CD14-positive monocyte (primary cell): ENCODE data around the gene PHLDB2. TPM values are rescaled to one million over a fixed set of nuclear protein-coding genes. Genes with fewer than 3 reads are reported as not detected.

Experiments used
- DNase-seq, 3 donors: peaks; one replicate each; pipeline ENCODE4 v3.0.0-alpha.2; 2011 to 2022
- H2AFZ ChIP-seq: 2 replicates; pipeline ENCODE4 v1.6.0; 2012; ENCODE audit warnings: mild to moderate bottlenecking, low read depth, low read length, inconsistent platforms; ENCODE audit not compliant: insufficient read depth, poor library complexity, severe bottlenecking
- H3K27ac ChIP-seq, 2 donors: 1 replicate in 1 of 2; 2 replicates in 1 of 2; pipeline ENCODE4 v1.5.1; 2012 to 2013; ENCODE audit warnings: low read length in 2 of 2, control low read depth in 1 of 2, inconsistent platforms in 1 of 2, low read depth in 1 of 2, mild to moderate bottlenecking in 1 of 2
- H3K27me3 ChIP-seq, 2 donors: one replicate each; pipeline versions ENCODE4 v1.6.0 to v1.6.1; 2011 to 2013; ENCODE audit warnings: low read length in 2 of 2; ENCODE audit not compliant: control insufficient read depth in 2 of 2, insufficient read depth in 2 of 2
- H3K36me3 ChIP-seq, 2 donors: replicated peaks in 1 of 2; 1 replicate in 1 of 2; 2 replicates in 1 of 2; pipeline versions ENCODE4 v1.5.1 to v1.6.1; 2012 to 2013; ENCODE audit warnings: low read length in 2 of 2, control low read depth in 1 of 2, inconsistent platforms in 1 of 2, mild to moderate bottlenecking in 1 of 2; ENCODE audit not compliant: insufficient read depth in 2 of 2, control insufficient read depth in 1 of 2
- H3K4me1 ChIP-seq, 2 donors: 1 replicate in 1 of 2; 2 replicates in 1 of 2; pipeline versions ENCODE4 v1.5.1 to v1.6.1; 2012 to 2013; ENCODE audit warnings: low read length in 2 of 2, control low read depth in 1 of 2, inconsistent platforms in 1 of 2, mild to moderate bottlenecking in 1 of 2, moderate library complexity in 1 of 2; ENCODE audit not compliant: insufficient read depth in 2 of 2, control insufficient read depth in 1 of 2
- H3K4me2 ChIP-seq: replicated peaks from 2 replicates; pipeline ENCODE3; 2012; ENCODE audit warnings: low read length, moderate library complexity, mild to moderate bottlenecking; ENCODE audit not compliant: poor library complexity, severe bottlenecking; ENCODE audit errors: extremely low read depth
- H3K4me3 ChIP-seq, 3 experiments: fragments of 200-600 bp in 1 of 3; sonication (generic) in 1 of 3; replicated peaks in 1 of 3; 1 replicate in 2 of 3; 2 replicates in 1 of 3; pipeline ENCODE4 v1.5.1; 2011 to 2013; ENCODE audit warnings: low read length in 3 of 3, mild to moderate bottlenecking in 3 of 3, control low read depth in 2 of 3, low read depth in 2 of 3, inconsistent platforms in 1 of 3, moderate library complexity in 1 of 3
- H3K79me2 ChIP-seq: 2 replicates; pipeline ENCODE4 v1.6.0; 2012; ENCODE audit warnings: mild to moderate bottlenecking, control low read depth, inconsistent platforms, low read length, moderate library complexity; ENCODE audit not compliant: insufficient read depth
- H3K9ac ChIP-seq: 2 replicates; pipeline ENCODE4 v1.6.0; 2017; ENCODE audit warnings: low read length, mild to moderate bottlenecking; ENCODE audit not compliant: insufficient read depth, poor library complexity, severe bottlenecking
- H3K9me3 ChIP-seq, 2 donors: replicated peaks in 1 of 2; 1 replicate in 1 of 2; 2 replicates in 1 of 2; pipeline versions ENCODE4 v1.5.1 to v1.6.1; 2012 to 2013; ENCODE audit warnings: low read length in 2 of 2, control low read depth in 1 of 2; ENCODE audit not compliant: control insufficient read depth in 1 of 2, insufficient read depth in 1 of 2
- H4K20me1 ChIP-seq: 2 replicates; pipeline ENCODE4 v1.6.0; 2012; ENCODE audit warnings: mild to moderate bottlenecking, low read length, control low read depth, moderate library complexity; ENCODE audit not compliant: insufficient read depth
- H3K27ac Mint-ChIP-seq, 7 donors: one replicate each; pipeline ENCODE4 v1.8.0; 2020; ENCODE audit warnings: mild to moderate bottlenecking in 7 of 7, mixed read lengths in 7 of 7, moderate library complexity in 6 of 7, inconsistent platforms in 2 of 7
- H3K27me3 Mint-ChIP-seq, 3 donors: one replicate each; pipeline ENCODE4 v1.8.0; 2021 to 2022; ENCODE audit warnings: low read depth in 3 of 3, mild to moderate bottlenecking in 3 of 3, mixed read lengths in 3 of 3, moderate library complexity in 3 of 3, inconsistent platforms in 1 of 3
- H3K36me3 Mint-ChIP-seq, 2 donors: one replicate each; pipeline ENCODE4 v1.8.0; 2020; ENCODE audit warnings: mixed read lengths in 2 of 2, inconsistent platforms in 1 of 2, mild to moderate bottlenecking in 1 of 2
- H3K4me1 Mint-ChIP-seq: one replicate; pipeline ENCODE4 v1.8.0; 2020; ENCODE audit warnings: mild to moderate bottlenecking, mixed read lengths
- H3K4me3 Mint-ChIP-seq, 2 donors: one replicate each; pipeline ENCODE4 v1.8.0; 2020; ENCODE audit warnings: mild to moderate bottlenecking in 2 of 2, mixed read lengths in 2 of 2, moderate library complexity in 1 of 2
- H3K9me3 Mint-ChIP-seq, 7 donors: one replicate each; pipeline ENCODE4 v1.8.0; 2020 to 2022; ENCODE audit warnings: mixed read lengths in 7 of 7, mild to moderate bottlenecking in 6 of 7, moderate library complexity in 6 of 7, inconsistent platforms in 2 of 7
- CTCF ChIP-seq: fragments of 200-600 bp; IDR thresholded peaks from one replicate; pipeline ENCODE4 v1.8.0; 2022; ENCODE audit warnings: antibody characterized with exemption, mild to moderate bottlenecking
- WGBS: methylation state at CpG from one replicate; pipeline ENCODE4 v1.1.5; 2013; ENCODE audit warnings: missing lambda C conversion rate; ENCODE audit not compliant: insufficient coverage; 5-methylcytosine and 5-hydroxymethylcytosine counted together
- intact Hi-C, 2 donors: fragments of 100-400 bp; cut with micrococcal nuclease; formaldehyde crosslinking; loops; one replicate each; pipeline versions ENCODE4 v1.15.0 to v1.15.1; 2023
- polyA minus RNA-seq: library from RNA; depleted of rRNA, polyadenylated mRNA; stranded (reverse); fragments of >200 nt; gene quantifications from 2 replicates; pipeline ENCODE4 v1.2.3, GENCODE V29; 2012
- polyA plus RNA-seq, 3 donors: library from polyadenylated mRNA; depleted of rRNA in 1 of 3; unstranded in 2 of 3; stranded (reverse) in 1 of 3; fragments of 300-500 nt in 2 of 3; fragments of >200 nt in 1 of 3; fragmentation: Illumina TruSeq in 2 of 3; gene quantifications; 1 replicate in 2 of 3; 2 replicates in 1 of 3; pipeline ENCODE4 v1.2.3, GENCODE V29; 2012 to 2021
- total RNA-seq, 12 experiments: library from RNA in 1 of 12; stranded (reverse) in 1 of 12; fragments of 120-200 nt in 1 of 12; gene quantifications; one replicate each; pipeline ENCODE4 v1.2.4 and lab custom pipeline; 2013 to 2026; ENCODE audit warnings: mixed read lengths in 6 of 12, inconsistent platforms in 1 of 12

The PHLDB2 gene
- total RNA-seq (2013), result 0.17 TPM
- polyA plus RNA-seq (under 1 TPM in 1 of 3 donors, not detected in 2; 0.08 TPM), polyA minus RNA-seq (0.24 TPM in 1 of 2 replicates, not detected in the other), total RNA-seq (lab: John Stamatoyannopoulos, UW) (0 to 4.3 (median 0.55) reads per million in 11 experiments)

- H3K36me3 Mint-ChIP-seq, result peaks cover 2 to 4% of the 10 kb centered on the region in 2 donors
These were observed at the start of gene PHLDB2 for GRCh38 chr3:111859061-111859973. TSS of gene PHLDB2 (plus strand) at chr3:111859265. CDS start at chr3:111884078, 24,813 bp downstream.

More at GRCh38 chr3:111859061-111859973, at the start of gene PHLDB2:
- H3K36me3 ChIP-seq, result no peaks in the 10 kb centered on the region
- Mint-ChIP-seq H3K4me3 (peak within 1 kb of the TSS; percentile 77 to 95), H3K9me3 (peaks cover 0 to 5% (median 1%) of the 10 kb centered on the region in 7 donors), H3K27me3 (peaks cover 43 to 56% (median 44%) of the 10 kb centered on the region in 3 donors), H3K27ac (peak within 1 kb of the TSS in 4 of 7 donors; percentile 0 to 54 (median 40)), H3K4me1 (peaks cover 21% of the 10 kb centered on the region)
- peak within 1 kb of the TSS; percentile 72 for H3K4me2 ChIP-seq
- H3K9me3 ChIP-seq, result peaks cover 0 to 3% of the 10 kb centered on the region in 2 donors
- H3K79me2 ChIP-seq, result no peaks in the 10 kb centered on the region
- H4K20me1 ChIP-seq, result no peaks in the 10 kb centered on the region
- DNase-seq, result peak in 1 of 3 donors; percentile 26
- H3K4me1 ChIP-seq, result peaks cover 19 to 21% of the 10 kb centered on the region in 2 donors
- H3K4me3 ChIP-seq, result peak within 1 kb of the TSS; percentile 43 to 71 (median 47)
- peak within 1 kb of the TSS; percentile 15 for H3K9ac ChIP-seq
- H3K27me3 ChIP-seq, result peaks cover 23 to 29% of the 10 kb centered on the region in 2 donors
- TF ChIP-seq CTCF, result no peak
- intact Hi-C loops, result no loop called here
- no peak within 1 kb of the TSS for H3K27ac ChIP-seq
- WGBS, result under 1% methylated on average over 77 of the region's 78 CpGs
- peak within 1 kb of the TSS; percentile 60 for H2AFZ ChIP-seq
